Right cardiac atrium (tissue), 5 donors: ENCODE measurements around the gene APOL4. TPM values are rescaled to one million over a fixed set of nuclear protein-coding genes. Genes with fewer than 3 reads are reported as not detected.
A peak's percentile ranks its signal among the peaks of the same experiment; 100 is the strongest.
"Not testable (repeated sequence)": the region's sequence is repeated elsewhere in the genome, so short reads cannot be mapped to it uniquely, and the experiment has no call there.

ENCODE experiments used
- ATAC-seq, 2 donors: fragments of 200-7000 bp; cut with Tn5 transposase; one replicate each; pipeline versions ENCODE4 v1.8.0 to v1.9.1; 2020; ENCODE audit warnings: moderate library complexity in 2 of 2, mild to moderate bottlenecking in 1 of 2
- DNase-seq, 3 donors: peaks; one replicate each; pipeline ENCODE4 v3.0.0-alpha.2; 2020
- H3K27ac ChIP-seq: one replicate; pipeline ENCODE4 v1.5.1; 2013; ENCODE audit warnings: mild to moderate bottlenecking, low read length, control low read depth, moderate library complexity
- H3K27me3 ChIP-seq: one replicate; pipeline ENCODE4 v1.6.1; 2013; ENCODE audit not compliant: control insufficient read depth, insufficient read depth
- H3K4me1 ChIP-seq: one replicate; pipeline ENCODE4 v1.6.1; 2013; ENCODE audit warnings: low read length; ENCODE audit not compliant: control insufficient read depth, insufficient read depth
- H3K4me3 ChIP-seq: one replicate; pipeline ENCODE4 v1.5.1; 2013; ENCODE audit warnings: low read length, control low read depth
- H3K9me3 ChIP-seq: one replicate; pipeline ENCODE4 v1.6.1; 2013; ENCODE audit warnings: low read length; ENCODE audit not compliant: control insufficient read depth
- WGBS: extraction: QIAGEN DNeasy Blood & Tissue Kit; methylation state at CpG from one replicate; pipeline ENCODE4 v1.1.7; 2013; 5-methylcytosine and 5-hydroxymethylcytosine counted together
- intact Hi-C, 4 donors: fragments of 100-400 bp; cut with DNase I; formaldehyde crosslinking; loops; one replicate each; pipeline versions ENCODE4 v1.11.0 to v1.14.0; 2022 to 2023
- long read RNA-seq, 4 donors: library from polyadenylated mRNA; unstranded; transcript quantifications; one replicate each; pipeline ENCODE4 v2.0.0, GENCODE V29; 2020 to 2021
- polyA plus RNA-seq: library from polyadenylated mRNA; stranded (reverse); fragments of 200-250 nt; gene quantifications from one replicate; pipeline ENCODE4 v1.2.3, GENCODE V29; 2013
- total RNA-seq, 4 donors: library from RNA; stranded (reverse); fragmentation: NEBNext Ultra II Directional; extraction: Animal tissue kit (Norgen Biotek cat#: 25700); gene quantifications; one replicate each; pipeline ENCODE4 v1.2.1, GENCODE V29; 2021
- donor health status: healthy with polysubstance abuse.
- donor health status: DM: no; HTN: yes; CAD: no.
- donor health status: DM: no; HTN: no; CAD: no.
- donor health status: DM: no; HTN: yes; CAD: no; lungs with severe emphysema.
- donor health status: DM: yes; HTN: yes; CAD: no.

The APOL4 gene, protein sequence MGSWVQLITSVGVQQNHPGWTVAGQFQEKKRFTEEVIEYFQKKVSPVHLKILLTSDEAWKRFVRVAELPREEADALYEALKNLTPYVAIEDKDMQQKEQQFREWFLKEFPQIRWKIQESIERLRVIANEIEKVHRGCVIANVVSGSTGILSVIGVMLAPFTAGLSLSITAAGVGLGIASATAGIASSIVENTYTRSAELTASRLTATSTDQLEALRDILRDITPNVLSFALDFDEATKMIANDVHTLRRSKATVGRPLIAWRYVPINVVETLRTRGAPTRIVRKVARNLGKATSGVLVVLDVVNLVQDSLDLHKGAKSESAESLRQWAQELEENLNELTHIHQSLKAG
- 1 to 10 TPM in 3 of 4 donors, not detected in 1; 3.1 to 7.4 (median 7.2) TPM for total RNA-seq
- 3.8 TPM for polyA plus RNA-seq
- long read RNA-seq, donor 1, result 0 reads
- long read RNA-seq, donor 2, partial matches to known transcripts, result 4 of 4 reads
- long read RNA-seq, donor 2, other reads (novel, unspliced or antisense), result 0 of 4 reads
- long read RNA-seq, donor 3, partial matches to known transcripts, result 24 of 25 reads
- long read RNA-seq, donor 3, other reads (novel, unspliced or antisense), result 1 of 25 reads
- long read RNA-seq, donor 4, result 0 reads

DNA sequence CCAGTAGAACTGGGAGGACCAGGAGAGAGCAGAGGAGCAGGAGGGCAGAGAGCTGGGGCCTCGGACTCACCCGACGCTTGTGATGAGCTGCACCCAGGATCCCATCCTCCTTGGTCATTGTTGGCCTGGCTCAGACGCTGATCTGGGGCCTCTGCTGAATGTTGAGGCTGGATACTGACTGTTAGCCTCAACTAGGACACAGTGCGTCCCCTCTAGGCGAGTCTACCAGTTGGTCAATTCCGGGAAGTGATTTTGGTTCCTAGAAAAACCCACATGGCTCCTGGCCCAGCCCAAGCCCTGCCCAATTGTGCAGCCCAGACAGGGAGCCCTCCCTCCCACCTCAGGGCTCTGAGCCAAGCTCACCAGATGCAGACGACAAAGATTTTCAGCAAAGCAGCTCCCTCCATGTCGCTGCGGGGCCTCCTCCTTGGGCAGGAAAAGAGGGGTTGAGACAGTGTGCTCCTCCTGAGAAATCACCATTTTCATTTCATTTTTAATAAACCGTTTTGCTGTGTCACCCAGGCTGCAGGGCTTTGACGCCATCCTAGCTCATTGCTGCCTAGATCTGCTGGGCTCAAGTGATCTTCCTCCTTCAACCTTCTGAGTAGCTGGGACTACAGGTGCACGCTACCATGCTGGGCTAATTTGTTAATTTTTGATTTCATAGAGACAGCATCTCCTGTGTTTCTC, at the start of gene APOL4:
Gene APOL4 (minus strand): TSS at position 180 of the 690 bp plus-strand sequence. CDS start 75 bp downstream, at position 105.
- Histone ChIP-seq H3K27me3 (no peaks in the 10 kb centered on the region), H3K4me3 (peak within 1 kb of the TSS; percentile 20), H3K4me1 (peaks cover 15% of the 10 kb centered on the region), H3K9me3 (no peaks in the 10 kb centered on the region), H3K27ac (peak within 1 kb of the TSS; percentile 92)
- intact Hi-C loops, result no loop called here
- WGBS, result 20% methylated on average over 13 of the region's 13 CpGs
- ATAC-seq (peak; percentile 78 to 85), DNase-seq (peak; percentile 91 to 96 (median 91))

DNA sequence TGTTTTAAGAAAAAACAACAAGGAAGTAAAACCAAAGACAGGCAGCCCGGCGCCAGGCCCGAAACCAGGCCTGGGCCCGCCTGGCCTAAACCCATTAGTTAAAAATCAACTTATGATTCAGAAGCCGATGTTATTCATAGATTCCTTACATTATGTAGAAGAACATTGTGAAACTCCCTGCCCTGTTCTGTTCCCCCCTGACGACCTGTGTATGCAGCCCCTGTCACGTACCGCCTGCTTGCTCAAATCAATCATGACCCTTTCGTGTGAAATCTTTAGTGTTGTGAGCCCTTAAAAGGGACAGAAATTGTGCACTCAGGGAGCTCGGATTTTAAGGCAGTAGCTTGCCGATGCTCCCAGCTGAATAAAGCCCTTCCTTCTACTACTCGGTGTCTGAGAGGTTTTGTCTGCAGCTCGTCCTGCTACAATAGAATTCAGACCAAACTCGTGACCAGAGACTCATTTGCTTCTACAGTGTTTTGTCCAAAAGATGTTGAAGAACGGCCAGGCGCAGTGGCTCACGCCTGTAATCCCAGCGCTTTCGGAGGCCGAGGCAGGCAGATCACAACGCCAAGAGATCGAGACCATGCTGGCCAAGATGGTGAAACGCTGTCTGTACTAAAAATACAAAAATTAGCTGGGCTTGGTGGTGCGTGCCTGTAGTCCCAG, 48.8 kb upstream of the APOL4 start:
- 93% methylated on average over 24 of the region's 24 CpGs for WGBS
- H3K27ac ChIP-seq, intact Hi-C loops, DNase-seq, H3K4me3 ChIP-seq, H3K9me3 ChIP-seq, H3K27me3 ChIP-seq, ATAC-seq: not testable (repeated sequence)
- H3K4me1 ChIP-seq, result peaks cover 13% of the 10 kb centered on the region

DNA sequence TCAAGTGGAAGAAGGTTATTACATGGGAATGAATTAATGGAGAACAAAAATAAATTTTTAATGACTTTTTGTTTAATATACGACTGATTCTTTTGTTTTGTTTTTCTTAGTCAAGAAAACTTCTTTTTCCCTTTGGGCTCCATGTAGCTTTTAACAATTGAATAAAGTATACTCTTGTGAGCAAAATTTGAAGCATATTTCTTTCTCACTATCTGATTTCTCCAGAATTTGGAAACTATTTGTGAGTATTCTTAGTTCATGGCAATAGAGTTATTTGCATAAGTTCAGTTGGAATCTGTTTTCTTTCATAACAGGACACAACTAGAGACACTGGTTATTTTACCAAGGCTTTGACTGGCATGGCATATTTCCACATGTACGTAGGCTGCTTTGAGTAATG, 47.6 kb upstream of the APOL4 start:
- H3K9me3 ChIP-seq, result no peaks in the 10 kb centered on the region
- H3K4me1 ChIP-seq, result peaks cover 12% of the 10 kb centered on the region
- ATAC-seq, result no peak
- 92% methylated on average over 2 of the region's 2 CpGs for WGBS
- DNase-seq, result no peak
- no peak overlapping the region for H3K27ac ChIP-seq
- no peaks in the 10 kb centered on the region for H3K27me3 ChIP-seq
- intact Hi-C loops, result no loop called here
- H3K4me3 ChIP-seq, result no peak overlapping the region

DNA sequence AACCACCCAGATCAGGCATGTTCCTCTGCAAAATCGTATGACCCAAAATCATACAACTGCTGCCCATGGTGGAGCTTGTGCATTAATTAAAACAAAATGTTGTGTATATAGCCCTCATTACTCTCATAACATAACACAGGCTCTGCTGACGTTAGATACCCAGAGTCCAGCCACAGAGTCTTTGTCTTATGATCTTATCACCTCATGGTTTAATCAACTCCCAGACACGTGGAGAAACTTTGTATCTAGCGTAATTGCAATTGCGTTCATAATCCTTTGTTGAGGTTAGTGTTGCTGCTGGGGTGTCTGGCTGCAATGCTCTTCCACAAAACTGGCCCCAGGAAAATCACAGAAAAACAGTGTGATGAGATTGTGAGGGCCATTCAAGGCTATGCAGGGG, 46.3 kb upstream of the APOL4 start:
- 79% methylated on average over 5 of the region's 5 CpGs for WGBS
- Histone ChIP-seq H3K9me3 (no peaks in the 10 kb centered on the region), H3K4me1 (peaks cover 12% of the 10 kb centered on the region), H3K27me3 (no peaks in the 10 kb centered on the region), H3K27ac (no peak overlapping the region), H3K4me3 (no peak overlapping the region)
- DNase-seq, result no peak
- intact Hi-C loops, result no loop called here
- no peak for ATAC-seq

DNA sequence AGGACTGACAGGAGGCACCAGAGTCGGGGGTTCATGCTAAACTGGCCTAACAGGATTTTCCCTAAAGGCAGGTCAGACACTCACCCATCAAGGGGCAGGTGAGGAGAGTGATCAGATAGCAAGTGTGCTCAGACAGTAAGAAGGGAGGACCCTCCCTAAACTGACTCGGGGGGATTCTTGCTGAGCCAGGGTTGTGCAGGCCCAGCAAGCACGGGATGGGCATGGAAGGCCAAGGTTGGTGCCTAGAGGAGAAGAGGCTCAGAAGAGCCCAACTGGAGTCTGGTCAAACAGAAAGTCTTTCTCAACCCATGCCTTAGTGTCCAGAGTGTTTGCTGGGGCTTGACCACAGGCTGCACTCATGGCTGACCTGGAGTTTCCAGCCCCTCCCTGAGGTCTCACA, 45.1 kb upstream of the APOL4 start:
- Histone ChIP-seq H3K27ac (no peak overlapping the region), H3K27me3 (no peaks in the 10 kb centered on the region), H3K9me3 (no peaks in the 10 kb centered on the region), H3K4me3 (no peak overlapping the region), H3K4me1 (peaks cover 12% of the 10 kb centered on the region)
- DNase-seq (no peak), ATAC-seq (no peak)
- intact Hi-C loops, result no loop called here
- WGBS, result 89% methylated on average over 3 of the region's 3 CpGs

DNA sequence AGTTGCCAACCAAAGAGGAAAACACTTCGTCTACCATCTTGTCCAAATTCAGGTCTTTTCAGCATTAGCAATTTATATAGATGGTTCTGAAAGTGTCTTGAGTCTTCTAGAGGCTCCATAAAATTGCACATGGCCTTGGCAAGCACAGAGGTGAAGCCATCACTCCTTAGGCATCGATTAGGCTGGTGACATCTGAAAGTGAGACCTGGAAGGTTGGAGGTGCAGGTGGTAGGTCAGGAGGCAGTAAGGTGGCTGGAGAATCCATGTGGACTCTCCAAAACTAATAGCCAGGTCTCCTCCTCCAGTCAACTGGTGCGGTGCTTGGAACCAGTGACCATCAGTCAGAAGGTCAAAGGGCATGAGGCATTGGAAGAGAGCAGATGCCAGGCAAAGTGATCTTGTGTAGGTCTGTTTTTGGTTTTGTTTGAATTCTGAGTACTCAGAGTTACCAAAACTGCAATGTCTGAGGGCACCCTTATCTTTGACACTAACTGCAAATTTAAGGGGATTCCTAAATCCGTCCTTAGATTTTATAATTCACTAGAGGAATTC, 44.3 kb upstream of the APOL4 start:
- Histone ChIP-seq H3K9me3 (no peaks in the 10 kb centered on the region), H3K4me3 (no peak overlapping the region), H3K27ac (no peak overlapping the region), H3K27me3 (no peaks in the 10 kb centered on the region), H3K4me1 (peaks cover 12% of the 10 kb centered on the region)
- WGBS, result 71% methylated on average over 4 of the region's 4 CpGs
- no peak for DNase-seq
- ATAC-seq, result no peak
- intact Hi-C loops, result no loop called here

DNA sequence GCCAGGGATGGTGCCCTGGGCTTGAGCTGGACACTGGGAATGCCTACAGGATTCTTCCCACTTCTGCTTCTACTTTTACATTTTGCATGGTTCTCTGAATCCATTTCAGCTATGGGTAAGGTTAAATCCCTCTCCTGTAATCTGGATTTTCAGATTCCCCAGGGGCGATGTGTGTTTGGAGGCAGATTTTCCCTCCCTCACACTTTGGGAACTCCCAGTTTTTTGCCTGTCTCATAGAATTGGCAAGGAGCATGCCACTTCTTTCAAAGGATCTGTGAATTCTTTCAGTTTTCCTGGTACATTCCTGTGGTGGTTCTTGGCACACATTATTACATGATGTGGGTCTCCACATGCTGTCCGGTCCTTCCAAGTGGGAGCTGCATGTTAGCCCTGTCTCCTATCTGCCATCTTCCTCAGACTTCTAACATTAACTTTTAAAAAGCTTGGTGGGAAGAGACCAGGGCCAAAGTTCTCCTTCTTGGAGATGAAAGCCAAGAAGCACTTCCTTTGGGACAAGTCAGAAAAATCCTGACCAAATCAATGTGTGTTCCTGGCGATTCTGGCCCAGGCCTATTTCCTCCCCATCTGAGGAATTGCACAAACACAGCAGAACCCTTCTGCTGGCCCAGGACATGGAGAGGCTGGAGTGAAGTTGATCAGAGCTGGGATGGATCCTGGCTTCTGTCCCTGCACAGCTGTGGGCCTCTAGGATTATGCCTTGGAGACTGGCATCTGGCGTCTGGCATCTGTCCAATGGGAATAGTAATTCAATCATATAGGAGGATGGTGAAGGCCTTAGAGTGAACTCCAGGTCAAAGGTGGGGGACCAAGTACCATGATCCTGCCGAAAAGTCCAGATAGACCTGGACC, 43.1 kb upstream of the APOL4 start:
- Histone ChIP-seq H3K9me3 (no peaks in the 10 kb centered on the region), H3K27me3 (no peaks in the 10 kb centered on the region), H3K4me1 (peaks cover 12% of the 10 kb centered on the region), H3K27ac (peak overlapping the region; percentile 70), H3K4me3 (no peak overlapping the region)
- intact Hi-C loops, result loop anchor here in 1 of 4 donors (5.0 kb wide), 1 partner anchor 47 kb away; no protein-coding TSS in a partner anchor
- 62% methylated on average over 5 of the region's 5 CpGs for WGBS
- DNase-seq (peak; percentile 59 to 87 (median 74)), ATAC-seq (peak; percentile 81 to 89)

DNA sequence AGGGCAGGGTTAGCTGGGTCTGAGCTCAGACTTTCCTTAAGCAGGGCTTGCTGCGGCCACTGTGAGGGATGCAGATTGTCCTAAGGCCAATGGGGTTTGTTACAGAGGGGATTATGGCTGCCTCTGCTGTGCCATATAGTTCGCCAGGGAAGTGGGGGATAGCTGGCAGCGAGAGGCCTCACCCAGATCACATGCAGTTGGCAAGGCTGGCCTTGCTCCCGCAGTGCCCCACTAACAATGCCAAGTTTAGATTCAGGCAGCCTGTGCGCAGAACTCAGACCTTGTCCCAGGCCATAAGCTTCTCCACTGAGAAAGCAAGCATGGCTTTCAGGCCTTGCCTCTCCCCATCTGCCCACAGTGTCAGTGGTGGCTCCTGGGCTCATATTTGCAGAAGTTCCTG, 42.4 kb upstream of the APOL4 start:
- DNase-seq (peak in 1 of 3 donors; percentile 69), ATAC-seq (no peak)
- no peaks in the 10 kb centered on the region for H3K9me3 ChIP-seq
- 76% methylated on average over 5 of the region's 5 CpGs for WGBS
- H3K27me3 ChIP-seq, result no peaks in the 10 kb centered on the region
- H3K4me3 ChIP-seq, result no peak overlapping the region
- H3K4me1 ChIP-seq, result peaks cover 12% of the 10 kb centered on the region
- intact Hi-C loops, result loop anchor here in 1 of 4 donors (5.0 kb wide), 1 partner anchor 47 kb away; no protein-coding TSS in a partner anchor
- peak overlapping the region; percentile 70 for H3K27ac ChIP-seq

DNA sequence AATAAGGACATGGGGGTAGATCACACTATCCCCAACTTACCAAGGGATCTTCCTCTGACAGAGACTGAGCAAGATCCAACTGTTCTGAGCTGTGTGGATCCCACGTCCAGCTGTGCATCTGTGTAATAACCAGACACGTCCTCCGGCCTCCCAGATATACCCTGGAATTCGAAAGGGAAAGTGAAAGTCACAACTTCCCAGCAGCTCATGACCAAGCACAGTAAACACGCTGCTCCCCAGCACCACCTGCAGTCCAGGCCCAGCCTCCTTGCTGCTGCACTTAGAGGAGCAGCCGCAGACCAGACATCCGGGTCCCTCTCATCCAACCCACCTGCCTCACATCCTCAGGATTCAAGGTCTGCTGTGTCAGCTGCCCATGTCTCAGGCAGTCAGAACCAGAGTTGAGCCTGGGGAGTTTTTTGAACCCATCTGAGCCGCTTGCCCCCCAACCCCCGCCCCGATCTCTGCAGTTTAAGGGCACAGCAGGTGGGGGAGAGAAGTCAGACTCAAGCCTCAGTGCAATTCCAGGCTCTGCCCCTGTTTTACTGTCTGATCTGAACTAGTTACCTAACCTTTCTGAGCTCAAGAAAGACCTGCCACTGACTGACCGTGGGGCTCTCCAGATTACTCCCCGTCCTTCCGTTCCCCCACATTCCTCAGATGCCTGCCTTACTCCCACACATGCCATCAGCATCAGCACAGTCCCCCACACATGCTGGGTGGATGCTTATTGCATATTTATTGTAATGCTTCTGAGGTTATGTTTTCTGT, 38.0 kb upstream of the APOL4 start, which contains the start of gene APOL2:
Gene APOL2 (minus strand): TSS at position 127 of the 771 bp plus-strand sequence. CDS start 6,365 bp downstream, outside the sequence.
- intact Hi-C loops, result loop anchor here in 1 of 4 donors (5.0 kb wide), 1 partner anchor 42 kb away; no protein-coding TSS in a partner anchor
- 11% methylated on average over 13 of the region's 13 CpGs for WGBS

More for the DNA sequence above, 38.0 kb upstream of the APOL4 start, which contains the start of gene APOL2:
- no peaks in the 10 kb centered on the region for H3K9me3 ChIP-seq
- DNase-seq (peak; percentile 90 to 96 (median 92)), ATAC-seq (peak; percentile 97 to 98)
- peaks cover 24% of the 10 kb centered on the region for H3K4me1 ChIP-seq
- peak within 1 kb of the TSS; percentile 53 for H3K4me3 ChIP-seq
- H3K27me3 ChIP-seq, result no peaks in the 10 kb centered on the region
- peak within 1 kb of the TSS; percentile 88 for H3K27ac ChIP-seq
